ENCODE data around the gene ARPC5. TPM values are rescaled to one million over a fixed set of nuclear protein-coding genes. Genes with fewer than 3 reads are reported as not detected.

Gene ARPC5
- total RNA-seq, 4 donors from 2014 or later, result 70.5 to 158 (median 95.7) TPM

GRCh38 chr1:183600136-183600535, 35.4 kb downstream of the ARPC5 start:
- Histone ChIP-seq H3K4me1 (no peaks in the 10 kb centered on the region), H3K4me3 (replicated peaks in 1 of 3) (no peak overlapping the region), H3K36me3 (no peaks in the 10 kb centered on the region), H3K9me3 (no peaks in the 10 kb centered on the region), H3K27me3 (no peaks in the 10 kb centered on the region), H3K27ac (no peak overlapping the region)
- intact Hi-C loops (cut with DNase I), result no loop called here
- TF ChIP-seq CTCF (IDR thresholded peaks at IDR 0.05) (no peak), POLR2A (IDR thresholded peaks at IDR 0.05) (no peak)
- 86 to 89% methylated on average over 3 of the region's 3 CpGs for WGBS, 2 donors
- no peak for DNase-seq

GRCh38 chr1:183598386-183598785, 37.2 kb downstream of the ARPC5 start:
- Histone ChIP-seq H3K9me3 (no peaks in the 10 kb centered on the region), H3K4me1 (no peaks in the 10 kb centered on the region), H3K27ac (no peak overlapping the region), H3K27me3 (no peaks in the 10 kb centered on the region), H3K4me3 (replicated peaks in 1 of 3) (no peak overlapping the region), H3K36me3 (no peaks in the 10 kb centered on the region)
- WGBS, 2 donors, result 69 to 74% methylated on average over 2 of the region's 2 CpGs
- TF ChIP-seq POLR2A (IDR thresholded peaks at IDR 0.05) (no peak), CTCF (IDR thresholded peaks at IDR 0.05) (no peak)
- DNase-seq, result no peak
- intact Hi-C loops (cut with DNase I), result no loop called here

- no peak for TF ChIP-seq CTCF (IDR thresholded peaks at IDR 0.05)
- TF ChIP-seq POLR2A (IDR thresholded peaks at IDR 0.05), result no peak
- no peaks in the 10 kb centered on the region for H3K9me3 ChIP-seq
- no peak overlapping the region for H3K27ac ChIP-seq
- H3K4me1 ChIP-seq, result no peaks in the 10 kb centered on the region
- WGBS, 2 donors, result 78 to 92% methylated on average over 5 of the region's 5 CpGs
- no peak overlapping the region for H3K4me3 ChIP-seq (replicated peaks in 1 of 3)
- no peaks in the 10 kb centered on the region for H3K36me3 ChIP-seq
- H3K27me3 ChIP-seq, result no peaks in the 10 kb centered on the region
- DNase-seq, result no peak
- intact Hi-C loops (cut with DNase I), result no loop called here
Measured at GRCh38 chr1:183597656-183598347, 37.8 kb downstream of the ARPC5 start.

- intact Hi-C loops (cut with DNase I), result no loop called here
- 89 to 93% methylated on average over 5 of the region's 5 CpGs for WGBS, 2 donors
- no peaks in the 10 kb centered on the region for H3K36me3 ChIP-seq
- TF ChIP-seq POLR2A (IDR thresholded peaks at IDR 0.05), result no peak
- no peak for TF ChIP-seq CTCF (IDR thresholded peaks at IDR 0.05)
- H3K4me3 ChIP-seq (replicated peaks in 1 of 3), result no peak overlapping the region
- no peak overlapping the region for H3K27ac ChIP-seq
- no peaks in the 10 kb centered on the region for H3K4me1 ChIP-seq
- H3K27me3 ChIP-seq, result no peaks in the 10 kb centered on the region
- no peaks in the 10 kb centered on the region for H3K9me3 ChIP-seq
- DNase-seq, result no peak
Measured at GRCh38 chr1:183596500-183596899, 39.1 kb downstream of the ARPC5 start.

GRCh38 chr1:183595537-183595936, 40.0 kb downstream of the ARPC5 start:
- no peaks in the 10 kb centered on the region for H3K27me3 ChIP-seq
- 94 to 96% methylated on average over 2 of the region's 2 CpGs for WGBS, 2 donors
- no peaks in the 10 kb centered on the region for H3K9me3 ChIP-seq
- no peak overlapping the region for H3K4me3 ChIP-seq (replicated peaks in 1 of 3)
- H3K36me3 ChIP-seq, result no peaks in the 10 kb centered on the region
- intact Hi-C loops (cut with DNase I), result no loop called here
- DNase-seq, result no peak
- H3K27ac ChIP-seq, result no peak overlapping the region
- no peaks in the 10 kb centered on the region for H3K4me1 ChIP-seq
- TF ChIP-seq CTCF (IDR thresholded peaks at IDR 0.05) (no peak), POLR2A (IDR thresholded peaks at IDR 0.05) (no peak)

All from thyroid gland (tissue), 4 donors.